Cardiac muscle cell (in vitro differentiated cells and primary cell): Measurements from ENCODE around the gene GPC5. TPM values are rescaled to one million over a fixed set of nuclear protein-coding genes. Genes with fewer than 3 reads are reported as not detected.
"Not testable (repeated sequence)": the region's sequence is repeated elsewhere in the genome, so short reads cannot be mapped to it uniquely, and the experiment has no call there.

Source experiments
- DNase-seq, 2 donors: peaks; one replicate each; pipeline versions ENCODE4 v3.0.0 to v3.0.0-alpha.2; 2010 to 2017; ENCODE audit warnings: low read depth in 1 of 2, low spot score in 1 of 2
- H3K27ac ChIP-seq: fragments of 200-600 bp; sonication (generic); 2 replicates; pipeline ENCODE4 v1.5.1; 2016
- H3K27me3 ChIP-seq: fragments of 200-600 bp; sonication (generic); 2 replicates; pipeline ENCODE4 v1.6.0; 2016; ENCODE audit warnings: control low read depth
- H3K36me3 ChIP-seq: fragments of 200-600 bp; sonication (generic); 2 replicates; pipeline ENCODE4 v1.5.1; 2016; ENCODE audit warnings: control low read depth
- H3K4me1 ChIP-seq: fragments of 200-600 bp; sonication (generic); 2 replicates; pipeline ENCODE4 v1.8.1; 2017; ENCODE audit warnings: low read depth, mild to moderate bottlenecking, mixed run types
- H3K4me3 ChIP-seq: fragments of 200-600 bp; sonication (generic); 2 replicates; pipeline ENCODE4 v1.5.1; 2016; ENCODE audit warnings: mild to moderate bottlenecking
- H3K9me3 ChIP-seq: fragments of 200-600 bp; sonication (generic); 2 replicates; pipeline ENCODE4 v1.5.1; 2017; ENCODE audit warnings: low read depth, mild to moderate bottlenecking, control low read depth
- polyA plus RNA-seq: library from polyadenylated mRNA; unstranded; fragments of >200 nt; fragmentation: Nextera tagmentation; extraction: Ambion mirVana; gene quantifications from 2 replicates; pipeline ENCODE4 v1.2.1, GENCODE V29; 2016
- total RNA-seq: library from RNA; depleted of rRNA; stranded (reverse); fragments of >200 nt; gene quantifications from 2 replicates; pipeline ENCODE4 v1.2.3, GENCODE V29; 2016
- TF ChIP-seq, protein P1 (sequence below): IDR thresholded peaks from 2 replicates; pipeline ENCODE4 v1.5.1; 2012; ENCODE audit warnings: low read depth, mild to moderate bottlenecking, low read length

The GPC5 gene
- total and polyA plus RNA-seq, 2 experiments from 2014 or later, result 0.97 to 3.3 TPM

DNA sequence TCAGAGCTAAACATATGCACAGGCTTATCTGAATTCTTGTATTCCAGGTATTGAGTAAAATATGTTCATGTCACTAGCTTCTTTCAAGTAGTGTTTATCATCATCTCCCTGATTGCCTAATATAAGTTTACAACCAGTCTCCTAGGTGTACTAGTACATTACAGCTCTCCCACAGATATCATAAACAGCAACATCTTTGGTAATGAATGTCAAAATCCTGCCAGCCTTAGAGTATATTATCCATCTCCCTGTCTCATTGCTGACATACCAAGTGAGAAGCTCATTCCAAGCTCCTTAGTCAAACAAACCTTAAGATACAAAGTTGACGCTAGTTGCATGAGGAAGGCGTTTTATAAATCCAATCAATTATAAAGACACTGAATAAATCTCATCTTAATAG is 1139.0 kb downstream of the GPC5 start:
- Histone ChIP-seq H3K27me3 (no peaks in the 10 kb centered on the region), H3K4me1 (no peaks in the 10 kb centered on the region), H3K27ac (no peak overlapping the region), H3K36me3 (no peaks in the 10 kb centered on the region), H3K9me3 (no peaks in the 10 kb centered on the region), H3K4me3 (no peak overlapping the region)
- TF ChIP-seq, protein P1, sequence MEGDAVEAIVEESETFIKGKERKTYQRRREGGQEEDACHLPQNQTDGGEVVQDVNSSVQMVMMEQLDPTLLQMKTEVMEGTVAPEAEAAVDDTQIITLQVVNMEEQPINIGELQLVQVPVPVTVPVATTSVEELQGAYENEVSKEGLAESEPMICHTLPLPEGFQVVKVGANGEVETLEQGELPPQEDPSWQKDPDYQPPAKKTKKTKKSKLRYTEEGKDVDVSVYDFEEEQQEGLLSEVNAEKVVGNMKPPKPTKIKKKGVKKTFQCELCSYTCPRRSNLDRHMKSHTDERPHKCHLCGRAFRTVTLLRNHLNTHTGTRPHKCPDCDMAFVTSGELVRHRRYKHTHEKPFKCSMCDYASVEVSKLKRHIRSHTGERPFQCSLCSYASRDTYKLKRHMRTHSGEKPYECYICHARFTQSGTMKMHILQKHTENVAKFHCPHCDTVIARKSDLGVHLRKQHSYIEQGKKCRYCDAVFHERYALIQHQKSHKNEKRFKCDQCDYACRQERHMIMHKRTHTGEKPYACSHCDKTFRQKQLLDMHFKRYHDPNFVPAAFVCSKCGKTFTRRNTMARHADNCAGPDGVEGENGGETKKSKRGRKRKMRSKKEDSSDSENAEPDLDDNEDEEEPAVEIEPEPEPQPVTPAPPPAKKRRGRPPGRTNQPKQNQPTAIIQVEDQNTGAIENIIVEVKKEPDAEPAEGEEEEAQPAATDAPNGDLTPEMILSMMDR, result no peak
- peak in 1 of 2 donors; percentile 6 for DNase-seq

DNA sequence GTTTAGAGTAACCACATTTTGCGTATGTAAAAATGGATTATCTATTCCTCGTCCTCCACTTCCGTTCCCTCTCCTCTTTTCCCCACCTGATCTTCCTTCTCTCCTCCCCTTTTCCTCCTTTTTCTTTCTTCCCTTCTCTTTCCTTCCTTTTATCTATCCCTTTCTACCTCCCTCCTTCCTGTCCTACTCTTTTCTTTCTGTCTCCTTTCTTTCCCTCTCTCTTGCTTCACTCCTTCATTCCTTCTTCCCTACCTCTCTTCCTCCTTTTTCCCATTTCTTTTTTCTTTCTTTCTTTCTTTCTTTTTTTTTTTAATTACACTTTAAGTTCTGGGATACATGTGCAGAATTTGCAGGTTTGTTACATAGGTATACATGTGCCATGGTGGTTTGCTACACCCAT is 1139.7 kb downstream of the GPC5 start:
- Histone ChIP-seq H3K36me3 (no peaks in the 10 kb centered on the region), H3K27ac (no peak overlapping the region), H3K9me3 (no peaks in the 10 kb centered on the region), H3K4me1 (no peaks in the 10 kb centered on the region), H3K4me3 (no peak overlapping the region), H3K27me3 (no peaks in the 10 kb centered on the region)
- TF ChIP-seq, protein P1, result no peak
- DNase-seq, result no peak

DNA sequence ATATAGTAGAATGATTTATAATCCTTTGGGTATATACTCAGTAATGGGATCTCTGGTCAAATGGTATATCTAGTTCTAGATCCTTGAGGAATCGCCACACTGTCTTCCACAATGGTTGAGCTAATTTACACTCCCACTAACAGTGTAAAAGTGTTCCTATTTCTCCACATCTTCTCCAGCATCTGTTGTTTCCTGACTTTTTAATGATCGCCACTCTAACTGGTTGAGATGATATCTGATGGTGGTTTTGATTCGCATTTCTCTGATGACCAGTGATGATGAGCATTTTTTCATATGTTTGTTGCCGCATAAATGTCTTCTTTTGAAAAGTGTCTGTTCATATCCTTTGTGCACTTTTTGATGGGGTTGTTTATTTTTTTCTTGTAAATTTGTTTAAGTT is 1140.7 kb downstream of the GPC5 start:
- H3K27me3 ChIP-seq, H3K9me3 ChIP-seq: not testable (repeated sequence)

DNA sequence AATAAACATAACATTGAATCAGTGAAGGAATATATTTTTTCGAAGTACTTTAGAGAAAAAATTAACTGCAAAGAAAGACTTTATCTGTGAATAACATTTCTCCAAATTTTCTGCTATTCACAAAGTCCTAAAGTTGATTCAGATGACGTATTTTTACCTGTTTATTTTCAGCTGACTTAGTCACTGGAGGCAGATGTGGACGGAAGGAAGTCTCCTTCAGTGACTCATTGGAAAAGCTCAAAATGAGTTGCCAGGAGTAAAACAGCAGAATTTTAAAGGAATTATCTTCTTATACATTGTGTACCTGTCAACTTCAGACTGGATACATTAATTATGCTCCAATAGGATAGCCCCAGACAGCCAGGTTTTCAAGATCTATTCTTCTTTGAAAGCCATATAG is 1148.8 kb downstream of the GPC5 start:
- H3K27ac ChIP-seq, result no peak overlapping the region
- H3K4me1 ChIP-seq, result no peaks in the 10 kb centered on the region
- no peaks in the 10 kb centered on the region for H3K9me3 ChIP-seq
- H3K4me3 ChIP-seq, result no peak overlapping the region
- no peaks in the 10 kb centered on the region for H3K36me3 ChIP-seq
- TF ChIP-seq, protein P1, result no peak
- no peaks in the 10 kb centered on the region for H3K27me3 ChIP-seq
- DNase-seq, result peak in 1 of 2 donors; percentile 30

More for the DNA sequence above, 1140.7 kb downstream of the GPC5 start:
- not testable (repeated sequence) for DNase-seq, H3K4me1 ChIP-seq, H3K4me3 ChIP-seq, H3K36me3 ChIP-seq, H3K27ac ChIP-seq

DNA sequence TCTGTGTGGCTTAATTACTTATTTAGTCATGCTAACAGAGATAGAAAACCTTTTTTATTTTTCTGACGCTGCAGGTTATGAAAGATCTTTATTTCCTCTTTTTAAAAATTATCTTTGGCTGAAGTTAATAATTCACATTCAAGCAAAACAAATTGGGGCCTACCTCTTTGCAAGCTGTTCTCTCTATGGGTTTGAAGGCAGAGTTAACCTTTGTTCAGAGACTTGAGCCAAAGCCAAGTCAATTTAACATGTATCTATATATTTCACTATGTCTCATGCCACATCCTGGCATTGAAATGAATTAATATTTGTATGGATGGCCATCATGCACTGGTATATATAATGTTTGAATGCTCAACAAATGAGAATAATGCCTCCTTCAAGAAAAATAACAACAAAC is 1150.9 kb downstream of the GPC5 start:
- Histone ChIP-seq H3K4me1 (no peaks in the 10 kb centered on the region), H3K9me3 (no peaks in the 10 kb centered on the region), H3K27me3 (no peaks in the 10 kb centered on the region), H3K4me3 (no peak overlapping the region), H3K27ac (no peak overlapping the region), H3K36me3 (no peaks in the 10 kb centered on the region)
- TF ChIP-seq, protein P1, result no peak
- DNase-seq, result no peak

DNA sequence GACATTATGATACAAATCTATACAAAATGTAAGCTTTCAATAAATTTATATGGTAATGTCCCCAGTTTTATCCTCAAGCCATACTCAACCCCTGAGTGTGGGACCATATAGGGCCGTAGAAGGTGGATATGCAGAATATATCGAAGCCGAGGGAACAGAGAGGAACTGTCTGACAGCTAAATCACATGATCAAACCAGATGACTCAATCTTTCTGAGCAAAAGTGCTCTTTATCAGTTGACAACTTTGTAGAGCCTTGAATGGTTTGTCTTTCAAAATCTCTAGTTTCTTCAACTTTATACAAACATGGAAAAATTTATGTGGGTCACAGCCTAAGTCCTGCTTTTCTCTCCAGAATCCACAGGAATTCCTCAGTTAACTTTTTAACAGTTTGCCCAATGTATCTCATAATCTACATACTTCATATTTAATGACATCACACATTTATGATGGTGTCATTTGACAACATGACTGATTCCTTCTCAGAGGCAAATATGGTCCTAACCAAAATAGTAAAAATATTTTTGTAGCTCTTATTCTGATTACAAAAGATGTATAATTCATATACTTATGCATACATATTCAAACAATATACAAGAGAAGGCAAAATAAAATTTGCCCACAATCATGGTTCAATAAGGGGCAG is 1155.2 kb downstream of the GPC5 start:
- Histone ChIP-seq H3K9me3 (no peaks in the 10 kb centered on the region), H3K4me1 (no peaks in the 10 kb centered on the region), H3K27me3 (no peaks in the 10 kb centered on the region), H3K27ac (no peak overlapping the region), H3K4me3 (no peak overlapping the region), H3K36me3 (no peaks in the 10 kb centered on the region)
- TF ChIP-seq, protein P1, result no peak
- no peak for DNase-seq
